ENCODE measurements around the gene CCNI2.

DNA sequence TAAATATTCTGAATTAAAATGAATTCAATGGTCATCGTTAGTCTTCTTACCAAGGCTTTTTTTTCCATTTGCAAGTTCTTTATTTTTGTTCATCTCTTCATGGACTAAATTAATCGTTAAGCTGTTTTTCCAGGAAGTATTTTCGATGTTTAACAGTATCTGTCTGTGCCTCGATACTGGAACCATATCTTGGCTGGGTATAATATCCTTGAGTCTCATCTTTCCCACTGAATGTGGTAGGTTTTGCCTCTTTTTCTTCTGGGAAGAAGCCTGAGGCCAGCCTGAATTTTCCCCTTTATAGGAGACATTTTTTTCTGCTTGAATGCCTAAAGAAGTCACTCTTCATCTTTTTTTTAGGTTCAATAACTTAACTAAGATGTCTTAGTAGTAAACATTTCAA, 33.8 kb downstream of the CCNI2 start:
- TF ChIP-seq POLR2AphosphoS5 (IDR thresholded peaks at IDR 0.05; ENCODE audit: low read depth, low read length) (no peak), POLR2A (IDR thresholded peaks at IDR 0.05; ENCODE audit: low read depth, low read length) (no peak), TAF1 (IDR thresholded peaks at IDR 0.05; ENCODE audit: borderline replicate concordance, low read depth, low read length) (no peak)

Data from GM12892 (cell line).